GM12892 (cell line): ENCODE data around the gene NCF1.
"Not testable (repeated sequence)": the region's sequence is repeated elsewhere in the genome, so short reads cannot be mapped to it uniquely, and the experiment has no call there.

Source experiments
- POLR2A ChIP-seq: IDR thresholded peaks from 2 replicates; pipeline ENCODE4 v1.6.1; 2011; ENCODE audit warnings: low read depth, low read length, control low read depth
- TAF1 ChIP-seq: IDR thresholded peaks from 2 replicates; pipeline ENCODE4 v1.6.1; 2011; ENCODE audit warnings: low read depth, mild to moderate bottlenecking, control low read depth, low read length, borderline replicate concordance

DNA sequence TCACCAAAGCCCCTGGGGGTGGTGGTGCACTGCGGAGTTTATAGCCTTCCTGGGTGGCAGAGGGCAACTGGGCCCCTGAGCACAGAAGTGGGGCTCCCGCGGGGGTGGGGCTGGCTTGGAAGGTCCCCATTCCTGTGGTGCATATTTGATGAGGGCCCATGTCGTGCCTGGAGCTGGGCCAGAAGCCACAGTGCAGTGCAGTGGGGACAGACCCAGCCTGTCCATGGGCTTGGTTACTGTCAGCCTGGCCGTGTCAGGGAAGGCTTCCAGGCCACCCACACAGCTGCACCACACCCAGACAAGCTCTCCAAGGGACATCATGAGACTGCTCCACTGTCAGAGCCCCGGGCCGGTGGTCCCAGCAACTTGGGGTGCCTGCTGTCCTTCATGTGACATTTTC is 7.3 kb upstream of the NCF1 start:
- TF ChIP-seq POLR2A, TAF1: not testable (repeated sequence)
